ENCODE measurements around the gene C6orf15.
A peak's percentile ranks its signal among the peaks of the same experiment; 100 is the strongest.

The C6orf15 gene

GRCh38 chr6:31129130-31129529 lies 16.8 kb upstream of the C6orf15 start:
- DNase-seq, result no peak

GRCh38 chr6:31128093-31128676 lies 15.8 kb upstream of the C6orf15 start:
- DNase-seq, result peak; percentile 5

GRCh38 chr6:31126396-31127175 lies 14.2 kb upstream of the C6orf15 start:
- DNase-seq, result no peak

GRCh38 chr6:31125586-31126363 lies 13.4 kb upstream of the C6orf15 start:
- DNase-seq, result no peak

- no peak for DNase-seq
Measured at GRCh38 chr6:31125162-31125561, 12.8 kb upstream of the C6orf15 start.

GRCh38 chr6:31122791-31123706 lies 10.7 kb upstream of the C6orf15 start:
- no peak for DNase-seq

- no peak for DNase-seq
Measured at GRCh38 chr6:31121131-31121790, 8.9 kb upstream of the C6orf15 start.

GRCh38 chr6:31120151-31120915 lies 8.0 kb upstream of the C6orf15 start, which contains the start of gene CDSN:
CDSN (minus strand) TSS chr6:31120446; CDS start chr6:31120419, 27 bp downstream.
- DNase-seq, result no peak

- no peak for DNase-seq
Measured at GRCh38 chr6:31118178-31118577, 5.8 kb upstream of the C6orf15 start.

- no peak for DNase-seq
Measured at GRCh38 chr6:31116661-31117385, 4.4 kb upstream of the C6orf15 start.

GRCh38 chr6:31115941-31116560 lies 3.7 kb upstream of the C6orf15 start:
- DNase-seq, result no peak

GRCh38 chr6:31114970-31115849 lies 2.8 kb upstream of the C6orf15 start:
- DNase-seq, result no peak

GRCh38 chr6:31114541-31114878 lies 2.1 kb upstream of the C6orf15 start, which contains the start of gene PSORS1C1:
PSORS1C1 (plus strand) TSS chr6:31114800; CDS start chr6:31129633, 14,833 bp downstream.
- no peak for DNase-seq

GRCh38 chr6:31113861-31114540 lies 1.6 kb upstream of the C6orf15 start:
- DNase-seq, result no peak

GRCh38 chr6:31111712-31112111 lies 663 bp downstream of the C6orf15 start:
- no peak for DNase-seq

- no peak for DNase-seq
Measured at GRCh38 chr6:31110825-31111582, 1.4 kb downstream of the C6orf15 start.

- DNase-seq, result no peak
Measured at GRCh38 chr6:31107052-31107451, 5.3 kb downstream of the C6orf15 start.

GRCh38 chr6:31103136-31103535 lies 9.2 kb downstream of the C6orf15 start:
- no peak for DNase-seq

All from DMS79 (cell line).